Testis (tissue), 2 donors: ENCODE measurements around the gene KIRREL1.

Experiments used
- CTCF ChIP-seq, 3 experiments: fragments of 450-650 bp in 2 of 3; fragments of 200-600 bp in 1 of 3; sonication (generic) in 1 of 3; IDR thresholded peaks; one replicate each; pipeline ENCODE4 v1.5.1; 2016 to 2019; ENCODE audit warnings: antibody characterized with exemption in 3 of 3, mild to moderate bottlenecking in 2 of 3, moderate library complexity in 1 of 3
- POLR2A ChIP-seq: fragments of 450-650 bp; IDR thresholded peaks from one replicate; pipeline ENCODE4 v1.6.1; 2017; ENCODE audit warnings: antibody characterized with exemption, mild to moderate bottlenecking, moderate library complexity

GRCh38 chr1:158062174-158062573 is 68.7 kb downstream of the KIRREL1 start:
- no peak for TF ChIP-seq POLR2A
- TF ChIP-seq CTCF (IDR thresholded peaks at IDR 0.05): no peak
